Testis (tissue), 2 donors: Measurements from ENCODE around the gene FRMD3.

Experiments
- POLR2A ChIP-seq: fragments of 450-650 bp; IDR thresholded peaks from one replicate; pipeline ENCODE4 v1.6.1; 2017; ENCODE audit warnings: antibody characterized with exemption, mild to moderate bottlenecking, moderate library complexity
- TF ChIP-seq, protein P1 (sequence below), 3 experiments: fragments of 450-650 bp in 2 of 3; fragments of 200-600 bp in 1 of 3; sonication (generic) in 1 of 3; IDR thresholded peaks; one replicate each; pipeline ENCODE4 v1.5.1; 2016 to 2019; ENCODE audit warnings: antibody characterized with exemption in 3 of 3, mild to moderate bottlenecking in 2 of 3, moderate library complexity in 1 of 3

DNA sequence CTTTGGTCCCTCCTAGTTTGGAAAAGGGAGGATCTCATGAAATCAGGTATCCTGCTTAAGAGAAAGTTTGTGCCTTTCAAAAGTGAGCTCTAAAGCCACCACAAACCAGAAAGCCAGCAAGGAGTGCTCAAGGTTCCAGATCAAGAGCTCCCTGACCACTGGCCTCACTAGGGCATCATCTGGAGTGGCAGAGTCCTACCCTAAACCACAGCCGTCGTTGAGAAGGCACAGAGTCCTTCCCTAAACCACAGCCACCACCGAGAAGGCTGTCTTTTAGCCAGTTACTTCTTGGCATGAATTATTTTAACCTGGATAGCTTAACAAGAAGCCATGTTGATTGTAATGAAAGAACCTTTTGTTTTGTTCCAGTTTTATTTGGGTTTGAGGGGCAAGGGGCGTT is 102.9 kb downstream of the FRMD3 start:
- TF ChIP-seq, protein P1, sequence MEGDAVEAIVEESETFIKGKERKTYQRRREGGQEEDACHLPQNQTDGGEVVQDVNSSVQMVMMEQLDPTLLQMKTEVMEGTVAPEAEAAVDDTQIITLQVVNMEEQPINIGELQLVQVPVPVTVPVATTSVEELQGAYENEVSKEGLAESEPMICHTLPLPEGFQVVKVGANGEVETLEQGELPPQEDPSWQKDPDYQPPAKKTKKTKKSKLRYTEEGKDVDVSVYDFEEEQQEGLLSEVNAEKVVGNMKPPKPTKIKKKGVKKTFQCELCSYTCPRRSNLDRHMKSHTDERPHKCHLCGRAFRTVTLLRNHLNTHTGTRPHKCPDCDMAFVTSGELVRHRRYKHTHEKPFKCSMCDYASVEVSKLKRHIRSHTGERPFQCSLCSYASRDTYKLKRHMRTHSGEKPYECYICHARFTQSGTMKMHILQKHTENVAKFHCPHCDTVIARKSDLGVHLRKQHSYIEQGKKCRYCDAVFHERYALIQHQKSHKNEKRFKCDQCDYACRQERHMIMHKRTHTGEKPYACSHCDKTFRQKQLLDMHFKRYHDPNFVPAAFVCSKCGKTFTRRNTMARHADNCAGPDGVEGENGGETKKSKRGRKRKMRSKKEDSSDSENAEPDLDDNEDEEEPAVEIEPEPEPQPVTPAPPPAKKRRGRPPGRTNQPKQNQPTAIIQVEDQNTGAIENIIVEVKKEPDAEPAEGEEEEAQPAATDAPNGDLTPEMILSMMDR (IDR thresholded peaks at IDR 0.05): no peak
- no peak for TF ChIP-seq POLR2A
